Ascending aorta (tissue), 2 donors: ENCODE data around the gene ERMP1. TPM values are rescaled to one million over a fixed set of nuclear protein-coding genes. Genes with fewer than 3 reads are reported as not detected.

ENCODE experiments used
- DNase-seq, 2 donors: peaks; one replicate each; pipeline ENCODE4 v3.0.0-alpha.2; 2019; ENCODE audit warnings: low spot score in 2 of 2
- H3K27ac ChIP-seq, 2 donors: fragments of 200-600 bp; sonication (generic); one replicate each; pipeline ENCODE4 v1.5.1; 2016 to 2017; ENCODE audit warnings: mild to moderate bottlenecking in 1 of 2
- H3K27me3 ChIP-seq: fragments of 200-600 bp; sonication (generic); one replicate; pipeline ENCODE4 v1.5.1; 2017
- H3K36me3 ChIP-seq, 2 donors: fragments of 200-600 bp; sonication (generic); one replicate each; pipeline ENCODE4 v1.5.1; 2016
- H3K4me1 ChIP-seq, 2 donors: fragments of 200-600 bp; sonication (generic); one replicate each; pipeline ENCODE4 v1.5.1; 2016 to 2017; ENCODE audit warnings: mild to moderate bottlenecking in 1 of 2
- H3K4me3 ChIP-seq, 2 donors: fragments of 200-600 bp; sonication (generic); one replicate each; pipeline ENCODE4 v1.5.1; 2016 to 2017; ENCODE audit warnings: mild to moderate bottlenecking in 1 of 2
- H3K9me3 ChIP-seq, 2 donors: fragments of 200-600 bp; sonication (generic); one replicate each; pipeline ENCODE4 v1.5.1; 2016
- CTCF ChIP-seq, 3 experiments: fragments of 200-600 bp in 2 of 3; fragments of 450-650 bp in 1 of 3; sonication (generic) in 2 of 3; IDR thresholded peaks; one replicate each; pipeline ENCODE4 v1.5.1; 2016 to 2019; ENCODE audit warnings: antibody characterized with exemption in 3 of 3, mild to moderate bottlenecking in 1 of 3, moderate library complexity in 1 of 3
- intact Hi-C: fragments of 100-400 bp; cut with DNase I; formaldehyde crosslinking; loops from one replicate; pipeline ENCODE4 v1.15.1; 2023
- total RNA-seq: library from RNA; depleted of rRNA; stranded (reverse); fragments of >200 nt; gene quantifications from one replicate; pipeline ENCODE4 v1.1.0, GENCODE V29; 2016

The ERMP1 gene
- total RNA-seq, 1 donor from 2014 or later = 4.8 TPM

DNA sequence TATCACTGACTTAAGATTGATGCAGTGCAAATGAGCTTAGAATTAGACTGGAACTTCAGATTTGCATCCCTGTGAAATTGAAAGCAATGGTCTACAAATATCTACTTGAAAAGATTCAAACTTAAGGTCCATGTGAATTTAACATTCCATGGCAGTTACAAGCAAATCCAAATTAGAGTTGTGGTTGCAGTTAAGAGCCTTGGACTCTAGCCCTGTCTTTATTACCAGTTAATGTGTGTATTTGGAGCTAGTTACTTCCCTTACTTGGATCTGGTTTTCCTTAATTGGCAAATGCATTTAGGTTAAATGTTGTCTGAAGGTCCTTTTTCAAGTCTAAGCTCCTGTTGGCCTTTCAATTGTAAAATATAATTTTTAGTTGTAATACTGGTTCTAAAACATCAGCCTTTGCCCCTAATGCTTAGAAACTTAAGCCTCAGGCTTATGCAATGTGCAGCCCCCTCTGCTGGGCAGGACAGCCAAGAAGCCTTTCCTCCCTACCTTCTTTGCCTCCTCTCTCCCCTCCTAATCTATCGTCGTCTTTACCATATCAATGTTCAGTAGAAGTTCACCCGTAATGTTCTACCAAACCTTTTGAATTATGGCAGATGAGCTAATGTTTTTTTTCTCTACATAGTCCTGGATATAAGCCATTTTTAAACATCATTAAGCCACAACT is 59.5 kb downstream of the ERMP1 start:
- Histone ChIP-seq H3K4me1 (no peaks in the 10 kb centered on the region), H3K9me3 (peaks cover under 1 to 21% of the 10 kb centered on the region in 2 donors), H3K4me3 (no peak overlapping the region), H3K36me3 (peaks cover 64 to 97% of the 10 kb centered on the region in 2 donors), H3K27me3 (no peaks in the 10 kb centered on the region), H3K27ac (no peak overlapping the region)
- TF ChIP-seq CTCF (IDR thresholded peaks at IDR 0.05) = no peak
- intact Hi-C loops = no loop called here
- no peak for DNase-seq

- H3K9me3 ChIP-seq = no peaks in the 10 kb centered on the region
- H3K27ac ChIP-seq = no peak overlapping the region
- H3K4me3 ChIP-seq = no peak overlapping the region
- intact Hi-C loops = no loop called here
- peaks cover 64 to 96% of the 10 kb centered on the region in 2 donors for H3K36me3 ChIP-seq
- H3K4me1 ChIP-seq = no peaks in the 10 kb centered on the region
- DNase-seq = no peak
- H3K27me3 ChIP-seq = no peaks in the 10 kb centered on the region
- no peak for TF ChIP-seq CTCF (IDR thresholded peaks at IDR 0.05)
Measured at GRCh38 chr9:5767968-5768932, 64.7 kb downstream of the ERMP1 start.

DNA sequence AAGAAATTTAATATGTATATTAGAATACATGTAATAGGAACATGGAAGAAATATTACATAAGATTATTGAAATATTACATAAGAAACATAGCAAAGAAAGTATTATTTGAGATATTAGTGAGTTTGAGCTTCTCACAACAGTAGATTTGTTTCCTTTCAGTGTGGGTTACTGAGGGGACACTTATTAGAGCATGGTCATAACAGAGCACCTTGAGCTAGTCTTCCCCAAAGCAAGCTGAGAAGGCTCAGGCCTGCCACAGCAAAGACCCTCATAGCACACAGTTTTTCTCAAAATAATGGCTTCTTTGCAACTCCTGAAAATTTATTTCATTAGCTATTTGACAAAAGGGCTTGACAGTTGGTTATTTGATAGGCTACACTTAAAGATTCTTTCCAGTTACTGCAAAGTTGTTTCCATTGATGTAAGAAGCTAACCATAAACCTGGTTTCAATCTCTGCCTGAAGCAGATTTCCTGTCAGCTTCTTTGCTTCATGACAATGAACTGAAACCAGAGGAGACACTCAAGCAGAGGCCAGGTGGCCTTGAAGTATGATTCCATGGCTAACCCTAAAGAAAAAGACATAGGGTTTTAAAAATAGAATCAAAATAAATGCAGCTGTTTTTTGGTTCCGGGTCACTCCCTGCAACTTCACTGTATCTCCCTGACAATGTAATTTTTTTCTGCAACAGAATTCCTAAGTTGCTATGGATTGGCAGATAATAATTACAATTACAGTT is 68.6 kb downstream of the ERMP1 start:
- DNase-seq = no peak
- H3K27me3 ChIP-seq = no peaks in the 10 kb centered on the region
- H3K4me1 ChIP-seq = no peaks in the 10 kb centered on the region
- intact Hi-C loops = no loop called here
- no peak overlapping the region for H3K27ac ChIP-seq
- H3K9me3 ChIP-seq = no peaks in the 10 kb centered on the region
- TF ChIP-seq CTCF (IDR thresholded peaks at IDR 0.05) = no peak
- H3K36me3 ChIP-seq = peaks cover 46 to 75% of the 10 kb centered on the region in 2 donors
- no peak overlapping the region for H3K4me3 ChIP-seq

DNA sequence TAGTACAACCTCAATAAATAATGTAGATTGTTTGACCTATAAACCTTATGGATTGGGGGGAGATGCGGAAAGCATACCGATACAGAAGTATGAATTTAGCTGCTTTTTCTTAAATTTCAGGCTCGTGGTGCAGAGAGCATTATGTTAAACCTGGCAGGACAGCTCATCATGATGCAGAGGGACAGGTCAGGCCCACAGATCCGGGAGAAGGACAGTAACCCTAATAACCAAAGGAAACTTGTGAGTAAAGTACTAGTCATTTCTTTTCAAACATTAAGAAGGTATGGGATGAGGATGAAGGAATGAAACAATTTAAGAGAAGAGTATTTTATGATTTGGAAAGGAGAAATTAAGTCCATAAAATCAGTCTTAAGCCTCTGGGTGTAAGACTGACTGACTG is 70.5 kb downstream of the ERMP1 start:
- H3K36me3 ChIP-seq = peaks cover 41 to 70% of the 10 kb centered on the region in 2 donors
- TF ChIP-seq CTCF (IDR thresholded peaks at IDR 0.05) = no peak

GRCh38 chr9:5760338-5760737 is 72.6 kb downstream of the ERMP1 start:
- Histone ChIP-seq H3K27ac (no peak overlapping the region), H3K4me1 (no peaks in the 10 kb centered on the region), H3K4me3 (no peak overlapping the region), H3K9me3 (no peaks in the 10 kb centered on the region), H3K27me3 (no peaks in the 10 kb centered on the region), H3K36me3 (peaks cover 33 to 59% of the 10 kb centered on the region in 2 donors)
- intact Hi-C loops = no loop called here
- no peak for TF ChIP-seq CTCF (IDR thresholded peaks at IDR 0.05)
- DNase-seq = no peak

More for the DNA sequence above, 70.5 kb downstream of the ERMP1 start:
- Histone ChIP-seq H3K4me3 (no peak overlapping the region), H3K4me1 (no peaks in the 10 kb centered on the region), H3K9me3 (no peaks in the 10 kb centered on the region), H3K27me3 (no peaks in the 10 kb centered on the region), H3K27ac (no peak overlapping the region)
- intact Hi-C loops = no loop called here
- no peak for DNase-seq
